ENCODE data around the gene PHF3.
"Not testable (repeated sequence)": the region's sequence is repeated elsewhere in the genome, so short reads cannot be mapped to it uniquely, and the experiment has no call there.

PHF3 gene

DNA sequence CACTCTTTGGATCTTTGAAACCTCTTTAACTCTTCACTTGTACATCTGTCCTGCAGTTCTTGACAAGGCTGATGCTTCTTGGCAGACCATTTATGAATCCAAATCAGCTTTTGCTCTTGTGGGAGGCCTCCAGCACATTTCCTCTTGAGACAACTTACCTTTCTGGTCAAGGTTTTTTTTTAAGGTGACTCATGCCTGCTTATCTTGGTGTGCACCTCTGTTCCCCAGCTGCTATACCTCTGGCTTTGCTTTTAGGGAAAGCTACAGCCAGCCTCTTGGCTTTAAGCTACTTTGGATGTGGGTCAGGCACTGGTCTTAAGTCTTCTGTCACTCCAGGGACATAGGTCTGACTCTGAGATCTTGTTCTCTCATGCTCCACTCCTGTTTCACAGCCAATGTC lies 106.5 kb downstream of the PHF3 start:
- DNase-seq (ENCODE audit: insufficient read length, low spot score) (no peak), FAIRE-seq (no peak)
- TF ChIP-seq POLR2A (IDR thresholded peaks at IDR 0.05; ENCODE audit: low read depth, low read length), result no peak

DNA sequence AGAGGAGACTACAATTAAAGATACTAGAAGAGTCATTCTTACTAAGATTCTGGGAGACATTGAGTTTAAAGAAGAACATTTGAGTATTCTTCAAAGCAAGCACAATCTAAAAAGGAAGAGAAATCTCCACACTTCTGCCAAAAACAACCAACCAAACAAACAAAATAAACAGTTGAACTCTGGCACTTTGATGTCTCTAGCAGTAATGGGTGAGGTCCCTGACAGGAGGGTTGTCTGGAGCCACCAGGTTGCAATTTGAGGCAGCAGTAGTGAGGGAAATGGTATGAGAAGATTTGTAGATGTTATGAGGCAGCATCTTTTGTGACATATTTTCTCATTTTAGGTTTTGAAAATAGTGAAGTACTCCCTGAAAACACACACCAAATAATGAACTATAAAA lies 108.1 kb downstream of the PHF3 start:
- FAIRE-seq (no peak), DNase-seq (ENCODE audit: insufficient read length, low spot score) (no peak)
- TF ChIP-seq POLR2A (IDR thresholded peaks at IDR 0.05; ENCODE audit: low read depth, low read length), result no peak

DNA sequence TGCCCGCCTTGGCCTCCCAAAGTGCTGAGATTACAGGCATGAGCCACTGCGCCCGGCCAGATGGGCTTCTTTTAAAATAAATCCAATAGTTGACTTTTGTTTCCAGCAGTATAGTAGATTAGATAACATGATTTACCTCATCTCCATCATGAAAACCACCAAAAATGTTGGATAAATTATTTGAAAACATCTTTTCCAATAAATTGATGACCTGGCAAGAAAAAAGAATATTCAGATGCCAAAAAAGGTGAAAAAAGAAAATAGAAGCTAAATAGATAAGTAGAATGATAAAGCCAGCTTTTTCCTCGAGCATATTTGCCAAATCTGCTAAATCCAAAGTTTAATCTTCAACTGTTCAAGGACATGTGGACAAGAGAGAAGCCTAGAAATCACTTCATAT lies 109.2 kb downstream of the PHF3 start:
- no peak for TF ChIP-seq POLR2A (IDR thresholded peaks at IDR 0.05; ENCODE audit: low read depth, low read length)
- DNase-seq (ENCODE audit: insufficient read length, low spot score) (no peak), FAIRE-seq (no peak)

DNA sequence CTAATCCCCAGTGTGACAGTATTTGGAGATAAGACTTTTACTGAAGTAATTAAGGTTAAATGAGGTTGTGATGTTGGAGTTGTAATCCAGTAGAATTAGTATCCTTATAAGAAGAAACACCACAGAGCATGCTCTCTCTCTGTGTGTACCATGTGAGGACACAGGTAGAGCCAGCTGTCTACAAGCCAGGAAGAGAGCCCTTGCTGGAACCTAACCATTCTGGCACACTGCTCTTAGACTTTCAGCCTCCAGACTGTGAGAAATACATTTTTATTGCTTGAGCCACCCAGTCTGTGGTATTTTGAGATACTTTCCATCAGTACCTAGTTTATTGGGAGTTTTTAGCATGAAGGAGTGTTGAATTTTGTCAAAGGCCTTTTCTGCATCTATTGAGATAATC lies 110.2 kb downstream of the PHF3 start:
- FAIRE-seq, result no peak
- DNase-seq (ENCODE audit: insufficient read length, low spot score), result no peak
- no peak for TF ChIP-seq POLR2A (IDR thresholded peaks at IDR 0.05; ENCODE audit: low read depth, low read length)

- no peak for FAIRE-seq
- no peak for TF ChIP-seq POLR2A (IDR thresholded peaks at IDR 0.05; ENCODE audit: low read depth, low read length)
Measured at GRCh38 chr6:63750400-63750799, 114.8 kb downstream of the PHF3 start.

DNA sequence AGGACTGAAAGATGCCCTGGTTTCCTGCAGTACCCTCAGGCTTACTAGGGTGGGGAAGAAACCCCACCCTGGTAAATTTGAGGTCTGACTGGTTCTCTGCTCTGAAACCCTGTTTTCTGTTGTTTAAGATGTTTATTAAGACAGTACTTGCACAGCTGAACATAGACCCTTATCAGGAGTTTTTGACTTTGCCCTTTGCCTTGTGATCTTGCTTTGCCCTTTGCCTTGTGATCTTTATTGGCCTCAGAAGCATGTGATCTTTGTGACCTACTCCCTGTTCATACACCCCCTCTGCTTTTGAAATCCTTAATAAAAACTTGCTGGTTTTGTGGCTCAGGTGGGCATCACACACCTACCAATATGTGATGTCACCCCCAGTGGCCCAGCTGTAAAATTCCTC lies 121.7 kb downstream of the PHF3 start:
- DNase-seq (ENCODE audit: insufficient read length, low spot score); FAIRE-seq: not testable (repeated sequence)

More at GRCh38 chr6:63750400-63750799, 114.8 kb downstream of the PHF3 start:
- DNase-seq (ENCODE audit: insufficient read length, low spot score), result no peak

DNA sequence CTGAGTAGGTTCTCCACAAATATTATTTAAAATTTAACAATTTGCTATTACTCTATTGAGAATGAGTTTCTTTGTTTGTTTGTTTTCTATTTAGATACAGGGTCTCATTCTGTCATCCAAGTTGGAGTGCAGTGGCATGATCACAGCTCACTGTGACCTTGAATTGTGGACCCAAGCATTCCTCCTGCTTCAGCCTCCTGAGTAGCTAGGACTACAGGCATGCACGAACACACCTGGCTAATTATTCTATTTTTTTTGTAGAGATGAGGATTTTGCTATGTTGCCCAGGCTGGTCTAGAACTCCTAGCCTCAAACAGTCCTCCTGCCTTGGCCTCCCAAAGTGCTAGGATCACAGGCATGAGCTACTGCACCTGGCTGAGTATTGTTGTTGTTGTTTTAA lies 122.2 kb downstream of the PHF3 start:
- FAIRE-seq, result no peak
- DNase-seq (ENCODE audit: insufficient read length, low spot score), result no peak
- no peak for TF ChIP-seq POLR2A (IDR thresholded peaks at IDR 0.05; ENCODE audit: low read depth, low read length)

GRCh38 chr6:63759605-63760105 lies 124.1 kb downstream of the PHF3 start:
- FAIRE-seq (no peak), DNase-seq (ENCODE audit: insufficient read length, low spot score) (no peak)
- no peak for TF ChIP-seq POLR2A (IDR thresholded peaks at IDR 0.05; ENCODE audit: low read depth, low read length)

DNA sequence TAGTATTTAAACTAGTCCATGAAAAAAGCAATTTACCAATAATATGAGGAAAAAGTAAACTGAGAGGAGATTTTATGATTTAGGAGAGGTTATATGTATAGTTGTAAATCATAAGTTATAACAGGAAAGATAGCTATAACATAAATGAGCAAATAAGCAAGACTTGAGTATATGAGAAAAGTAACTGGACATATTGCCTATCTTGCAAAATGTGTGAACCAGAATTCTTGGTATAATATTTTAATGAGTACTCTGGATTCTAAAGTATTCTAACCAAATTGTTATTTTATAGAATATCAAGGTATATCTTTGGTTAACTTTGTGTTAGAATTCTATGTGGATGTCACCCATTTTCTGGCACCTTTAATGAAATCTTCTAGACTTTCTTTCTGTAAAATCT lies 124.6 kb downstream of the PHF3 start:
- no peak for TF ChIP-seq POLR2A (IDR thresholded peaks at IDR 0.05; ENCODE audit: low read depth, low read length)
- FAIRE-seq (no peak), DNase-seq (ENCODE audit: insufficient read length, low spot score) (no peak)

GRCh38 chr6:63764318-63764916 lies 128.8 kb downstream of the PHF3 start:
- DNase-seq (ENCODE audit: insufficient read length, low spot score) (no peak), FAIRE-seq (no peak)
- TF ChIP-seq POLR2A (IDR thresholded peaks at IDR 0.05; ENCODE audit: low read depth, low read length), result no peak

Measured in H54 (cell line).